ENCODE data around the gene ADGRF5. TPM values are rescaled to one million over a fixed set of nuclear protein-coding genes. Genes with fewer than 3 reads are reported as not detected.

ADGRF5 gene
- total and polyA plus RNA-seq, 2 experiments from 2014 or later: not detected

DNA sequence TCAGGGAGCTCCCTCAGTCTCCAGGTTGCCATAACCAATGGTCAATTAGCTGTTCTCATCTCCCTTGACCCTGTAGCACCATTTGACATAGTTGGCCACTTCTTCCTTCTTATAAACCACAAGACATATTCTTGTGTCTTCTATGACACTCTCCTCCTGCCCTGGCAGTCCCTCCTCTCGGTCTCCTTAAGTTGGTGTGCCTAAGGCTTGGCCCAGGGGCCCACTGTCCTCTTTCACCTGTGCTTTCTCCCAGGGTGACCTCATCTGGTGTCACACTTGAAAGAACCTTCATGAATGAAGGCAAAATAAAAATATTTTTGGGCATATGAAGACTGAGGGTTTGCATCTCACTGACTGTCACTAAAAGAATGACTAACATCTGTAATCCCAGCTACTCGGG is 9.7 kb upstream of the ADGRF5 start (continued):
- TF ChIP-seq ZNF331 (CRISPR knock-in tag; IDR thresholded peaks at IDR 0.05; ENCODE audit: low read depth) (no peak), EZH2phosphoT487 (IDR thresholded peaks at IDR 0.05; ENCODE audit: unreplicated experiment) (no peak), POLR2AphosphoS5 (IDR thresholded peaks at IDR 0.05; ENCODE audit: low read depth) (no peak)
- TF ChIP-seq, protein P1, sequence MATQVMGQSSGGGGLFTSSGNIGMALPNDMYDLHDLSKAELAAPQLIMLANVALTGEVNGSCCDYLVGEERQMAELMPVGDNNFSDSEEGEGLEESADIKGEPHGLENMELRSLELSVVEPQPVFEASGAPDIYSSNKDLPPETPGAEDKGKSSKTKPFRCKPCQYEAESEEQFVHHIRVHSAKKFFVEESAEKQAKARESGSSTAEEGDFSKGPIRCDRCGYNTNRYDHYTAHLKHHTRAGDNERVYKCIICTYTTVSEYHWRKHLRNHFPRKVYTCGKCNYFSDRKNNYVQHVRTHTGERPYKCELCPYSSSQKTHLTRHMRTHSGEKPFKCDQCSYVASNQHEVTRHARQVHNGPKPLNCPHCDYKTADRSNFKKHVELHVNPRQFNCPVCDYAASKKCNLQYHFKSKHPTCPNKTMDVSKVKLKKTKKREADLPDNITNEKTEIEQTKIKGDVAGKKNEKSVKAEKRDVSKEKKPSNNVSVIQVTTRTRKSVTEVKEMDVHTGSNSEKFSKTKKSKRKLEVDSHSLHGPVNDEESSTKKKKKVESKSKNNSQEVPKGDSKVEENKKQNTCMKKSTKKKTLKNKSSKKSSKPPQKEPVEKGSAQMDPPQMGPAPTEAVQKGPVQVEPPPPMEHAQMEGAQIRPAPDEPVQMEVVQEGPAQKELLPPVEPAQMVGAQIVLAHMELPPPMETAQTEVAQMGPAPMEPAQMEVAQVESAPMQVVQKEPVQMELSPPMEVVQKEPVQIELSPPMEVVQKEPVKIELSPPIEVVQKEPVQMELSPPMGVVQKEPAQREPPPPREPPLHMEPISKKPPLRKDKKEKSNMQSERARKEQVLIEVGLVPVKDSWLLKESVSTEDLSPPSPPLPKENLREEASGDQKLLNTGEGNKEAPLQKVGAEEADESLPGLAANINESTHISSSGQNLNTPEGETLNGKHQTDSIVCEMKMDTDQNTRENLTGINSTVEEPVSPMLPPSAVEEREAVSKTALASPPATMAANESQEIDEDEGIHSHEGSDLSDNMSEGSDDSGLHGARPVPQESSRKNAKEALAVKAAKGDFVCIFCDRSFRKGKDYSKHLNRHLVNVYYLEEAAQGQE (IDR thresholded peaks at IDR 0.05; ENCODE audit: unreplicated experiment): no peak
- TF ChIP-seq, protein P2, sequence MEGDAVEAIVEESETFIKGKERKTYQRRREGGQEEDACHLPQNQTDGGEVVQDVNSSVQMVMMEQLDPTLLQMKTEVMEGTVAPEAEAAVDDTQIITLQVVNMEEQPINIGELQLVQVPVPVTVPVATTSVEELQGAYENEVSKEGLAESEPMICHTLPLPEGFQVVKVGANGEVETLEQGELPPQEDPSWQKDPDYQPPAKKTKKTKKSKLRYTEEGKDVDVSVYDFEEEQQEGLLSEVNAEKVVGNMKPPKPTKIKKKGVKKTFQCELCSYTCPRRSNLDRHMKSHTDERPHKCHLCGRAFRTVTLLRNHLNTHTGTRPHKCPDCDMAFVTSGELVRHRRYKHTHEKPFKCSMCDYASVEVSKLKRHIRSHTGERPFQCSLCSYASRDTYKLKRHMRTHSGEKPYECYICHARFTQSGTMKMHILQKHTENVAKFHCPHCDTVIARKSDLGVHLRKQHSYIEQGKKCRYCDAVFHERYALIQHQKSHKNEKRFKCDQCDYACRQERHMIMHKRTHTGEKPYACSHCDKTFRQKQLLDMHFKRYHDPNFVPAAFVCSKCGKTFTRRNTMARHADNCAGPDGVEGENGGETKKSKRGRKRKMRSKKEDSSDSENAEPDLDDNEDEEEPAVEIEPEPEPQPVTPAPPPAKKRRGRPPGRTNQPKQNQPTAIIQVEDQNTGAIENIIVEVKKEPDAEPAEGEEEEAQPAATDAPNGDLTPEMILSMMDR (conservative IDR thresholded peaks at IDR 0.05; ENCODE audit: low read depth in 2 of 2): no peak

DNA sequence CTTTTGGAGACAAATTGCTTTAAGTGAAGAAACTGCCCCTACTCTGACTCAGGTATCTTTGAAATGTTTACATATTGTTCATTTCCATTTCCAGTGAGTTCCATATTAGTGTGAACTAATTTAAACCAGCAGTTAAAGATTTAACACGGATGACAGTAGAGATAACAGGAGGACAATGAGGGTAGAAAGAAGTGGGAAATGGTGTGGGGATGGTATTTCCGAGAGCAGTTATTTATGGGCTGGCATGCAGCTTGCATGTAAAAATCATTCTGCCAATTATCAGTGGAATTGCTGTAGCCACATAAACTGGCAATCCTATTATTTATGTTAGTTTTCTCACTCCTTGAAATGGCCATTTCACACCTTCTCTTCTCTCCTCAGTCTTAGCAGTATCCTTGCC is 8.6 kb upstream of the ADGRF5 start:
- Mint-ChIP-seq H3K27me3 (ENCODE audit: insufficient read depth, low read depth, poor library complexity) (peaks cover under 1% of the 10 kb centered on the region), H3K4me1 (peaks cover 2% of the 10 kb centered on the region), H3K27ac (no peak overlapping the region), H3K4me3 (no peak overlapping the region), H3K36me3 (ENCODE audit: low read depth) (no peaks in the 10 kb centered on the region), H3K9me3 (no peaks in the 10 kb centered on the region)
- Histone ChIP-seq H3K36me3 (ENCODE audit: insufficient read depth) (no peaks in the 10 kb centered on the region), H3K4me3 (no peak overlapping the region), H3K27ac (ENCODE audit: low read depth) (no peak overlapping the region), H3K4me2 (no peak overlapping the region), H3K9me2 (ENCODE audit: insufficient read depth) (no peaks in the 10 kb centered on the region), H4K20me1 (replicated peaks; ENCODE audit: insufficient read depth) (no peaks in the 10 kb centered on the region), H3K79me2 (replicated peaks; ENCODE audit: insufficient read depth) (no peaks in the 10 kb centered on the region), H2AFZ (no peak overlapping the region), H3K4me1 (ENCODE audit: insufficient read depth) (no peaks in the 10 kb centered on the region), H3K27me3 (ENCODE audit: insufficient read depth) (no peaks in the 10 kb centered on the region), H3F3A (replicated peaks; ENCODE audit: low read depth) (no peaks in the 10 kb centered on the region)
- DNase-seq (ENCODE audit: low spot score): no peak
- ATAC-seq: no peak
- TF ChIP-seq, protein P3, sequence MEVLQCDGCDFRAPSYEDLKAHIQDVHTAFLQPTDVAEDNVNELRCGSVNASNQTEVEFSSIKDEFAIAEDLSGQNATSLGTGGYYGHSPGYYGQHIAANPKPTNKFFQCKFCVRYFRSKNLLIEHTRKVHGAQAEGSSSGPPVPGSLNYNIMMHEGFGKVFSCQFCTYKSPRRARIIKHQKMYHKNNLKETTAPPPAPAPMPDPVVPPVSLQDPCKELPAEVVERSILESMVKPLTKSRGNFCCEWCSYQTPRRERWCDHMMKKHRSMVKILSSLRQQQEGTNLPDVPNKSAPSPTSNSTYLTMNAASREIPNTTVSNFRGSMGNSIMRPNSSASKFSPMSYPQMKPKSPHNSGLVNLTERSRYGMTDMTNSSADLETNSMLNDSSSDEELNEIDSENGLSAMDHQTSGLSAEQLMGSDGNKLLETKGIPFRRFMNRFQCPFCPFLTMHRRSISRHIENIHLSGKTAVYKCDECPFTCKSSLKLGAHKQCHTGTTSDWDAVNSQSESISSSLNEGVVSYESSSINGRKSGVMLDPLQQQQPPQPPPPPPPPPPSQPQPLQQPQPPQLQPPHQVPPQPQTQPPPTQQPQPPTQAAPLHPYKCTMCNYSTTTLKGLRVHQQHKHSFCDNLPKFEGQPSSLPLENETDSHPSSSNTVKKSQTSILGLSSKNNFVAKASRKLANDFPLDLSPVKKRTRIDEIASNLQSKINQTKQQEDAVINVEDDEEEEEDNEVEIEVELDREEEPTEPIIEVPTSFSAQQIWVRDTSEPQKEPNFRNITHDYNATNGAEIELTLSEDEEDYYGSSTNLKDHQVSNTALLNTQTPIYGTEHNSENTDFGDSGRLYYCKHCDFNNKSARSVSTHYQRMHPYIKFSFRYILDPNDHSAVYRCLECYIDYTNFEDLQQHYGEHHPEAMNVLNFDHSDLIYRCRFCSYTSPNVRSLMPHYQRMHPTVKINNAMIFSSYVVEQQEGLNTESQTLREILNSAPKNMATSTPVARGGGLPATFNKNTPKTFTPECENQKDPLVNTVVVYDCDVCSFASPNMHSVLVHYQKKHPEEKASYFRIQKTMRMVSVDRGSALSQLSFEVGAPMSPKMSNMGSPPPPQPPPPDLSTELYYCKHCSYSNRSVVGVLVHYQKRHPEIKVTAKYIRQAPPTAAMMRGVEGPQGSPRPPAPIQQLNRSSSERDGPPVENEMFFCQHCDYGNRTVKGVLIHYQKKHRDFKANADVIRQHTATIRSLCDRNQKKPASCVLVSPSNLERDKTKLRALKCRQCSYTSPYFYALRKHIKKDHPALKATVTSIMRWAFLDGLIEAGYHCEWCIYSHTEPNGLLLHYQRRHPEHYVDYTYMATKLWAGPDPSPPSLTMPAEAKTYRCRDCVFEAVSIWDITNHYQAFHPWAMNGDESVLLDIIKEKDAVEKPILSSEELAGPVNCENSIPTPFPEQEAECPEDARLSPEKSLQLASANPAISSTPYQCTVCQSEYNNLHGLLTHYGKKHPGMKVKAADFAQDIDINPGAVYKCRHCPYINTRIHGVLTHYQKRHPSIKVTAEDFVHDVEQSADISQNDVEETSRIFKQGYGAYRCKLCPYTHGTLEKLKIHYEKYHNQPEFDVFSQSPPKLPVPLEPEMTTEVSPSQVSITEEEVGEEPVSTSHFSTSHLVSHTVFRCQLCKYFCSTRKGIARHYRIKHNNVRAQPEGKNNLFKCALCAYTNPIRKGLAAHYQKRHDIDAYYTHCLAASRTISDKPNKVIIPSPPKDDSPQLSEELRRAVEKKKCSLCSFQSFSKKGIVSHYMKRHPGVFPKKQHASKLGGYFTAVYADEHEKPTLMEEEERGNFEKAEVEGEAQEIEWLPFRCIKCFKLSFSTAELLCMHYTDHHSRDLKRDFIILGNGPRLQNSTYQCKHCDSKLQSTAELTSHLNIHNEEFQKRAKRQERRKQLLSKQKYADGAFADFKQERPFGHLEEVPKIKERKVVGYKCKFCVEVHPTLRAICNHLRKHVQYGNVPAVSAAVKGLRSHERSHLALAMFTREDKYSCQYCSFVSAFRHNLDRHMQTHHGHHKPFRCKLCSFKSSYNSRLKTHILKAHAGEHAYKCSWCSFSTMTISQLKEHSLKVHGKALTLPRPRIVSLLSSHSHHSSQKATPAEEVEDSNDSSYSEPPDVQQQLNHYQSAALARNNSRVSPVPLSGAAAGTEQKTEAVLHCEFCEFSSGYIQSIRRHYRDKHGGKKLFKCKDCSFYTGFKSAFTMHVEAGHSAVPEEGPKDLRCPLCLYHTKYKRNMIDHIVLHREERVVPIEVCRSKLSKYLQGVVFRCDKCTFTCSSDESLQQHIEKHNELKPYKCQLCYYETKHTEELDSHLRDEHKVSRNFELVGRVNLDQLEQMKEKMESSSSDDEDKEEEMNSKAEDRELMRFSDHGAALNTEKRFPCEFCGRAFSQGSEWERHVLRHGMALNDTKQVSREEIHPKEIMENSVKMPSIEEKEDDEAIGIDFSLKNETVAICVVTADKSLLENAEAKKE (CRISPR knock-in tag; IDR thresholded peaks at IDR 0.05): no peak
- TF ChIP-seq, protein P2 (conservative IDR thresholded peaks at IDR 0.05; ENCODE audit: low read depth in 2 of 2): no peak
- TF ChIP-seq STAT1 (IDR thresholded peaks at IDR 0.05; ENCODE audit: unreplicated experiment): no peak
- no peak for TF ChIP-seq POLR2AphosphoS5 (IDR thresholded peaks at IDR 0.05; ENCODE audit: low read depth)
- TF ChIP-seq NANOG (IDR thresholded peaks at IDR 0.05; ENCODE audit: borderline replicate concordance): no peak
- TF ChIP-seq ZNF114 (CRISPR knock-in tag; IDR thresholded peaks at IDR 0.05): no peak
- TF ChIP-seq, protein P4, sequence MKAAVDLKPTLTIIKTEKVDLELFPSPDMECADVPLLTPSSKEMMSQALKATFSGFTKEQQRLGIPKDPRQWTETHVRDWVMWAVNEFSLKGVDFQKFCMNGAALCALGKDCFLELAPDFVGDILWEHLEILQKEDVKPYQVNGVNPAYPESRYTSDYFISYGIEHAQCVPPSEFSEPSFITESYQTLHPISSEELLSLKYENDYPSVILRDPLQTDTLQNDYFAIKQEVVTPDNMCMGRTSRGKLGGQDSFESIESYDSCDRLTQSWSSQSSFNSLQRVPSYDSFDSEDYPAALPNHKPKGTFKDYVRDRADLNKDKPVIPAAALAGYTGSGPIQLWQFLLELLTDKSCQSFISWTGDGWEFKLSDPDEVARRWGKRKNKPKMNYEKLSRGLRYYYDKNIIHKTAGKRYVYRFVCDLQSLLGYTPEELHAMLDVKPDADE (IDR thresholded peaks at IDR 0.05): no peak
- TF ChIP-seq CREB1 (CRISPR knock-in tag; IDR thresholded peaks at IDR 0.05; ENCODE audit: low read depth): no peak

Measured in GM23338 (cell line).